Posterior cingulate gyrus (tissue), 11 donors: ENCODE measurements around the gene CACNA1C.
"Not testable (repeated sequence)": the region's sequence is repeated elsewhere in the genome, so short reads cannot be mapped to it uniquely, and the experiment has no call there.

Experiments
- DNase-seq, 10 donors: peaks; one replicate each; pipeline versions ENCODE4 v3.0.0 to v3.0.0-alpha.2; 2020 to 2021; ENCODE audit warnings: mixed read lengths in 3 of 10
- intact Hi-C: fragments of 100-400 bp; cut with DNase I; formaldehyde crosslinking; loops from one replicate; pipeline ENCODE4 v1.15.1; 2023

The CACNA1C gene

DNA sequence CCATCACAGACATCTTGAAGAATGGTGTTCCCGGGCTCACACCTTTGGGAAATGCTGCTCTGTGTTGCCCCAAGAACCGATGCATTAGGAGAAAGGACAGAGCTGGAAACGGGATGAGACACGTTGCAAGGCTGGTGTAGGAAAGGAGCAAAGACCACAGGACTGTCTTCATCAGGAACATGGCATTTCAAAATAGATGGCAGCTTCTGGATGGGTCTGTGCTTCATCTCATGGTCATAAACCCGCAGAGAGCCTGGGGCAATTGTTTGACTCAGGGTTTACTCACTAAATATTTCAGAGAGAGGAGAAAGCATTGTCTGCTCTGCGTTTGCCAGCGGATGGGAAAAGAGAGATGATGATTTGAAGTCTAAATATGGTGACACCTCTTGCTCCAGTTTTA lies 76.3 kb downstream of the CACNA1C start:
- peak in 1 of 10 donors; percentile 14 for DNase-seq
- intact Hi-C loops, result no loop called here

DNA sequence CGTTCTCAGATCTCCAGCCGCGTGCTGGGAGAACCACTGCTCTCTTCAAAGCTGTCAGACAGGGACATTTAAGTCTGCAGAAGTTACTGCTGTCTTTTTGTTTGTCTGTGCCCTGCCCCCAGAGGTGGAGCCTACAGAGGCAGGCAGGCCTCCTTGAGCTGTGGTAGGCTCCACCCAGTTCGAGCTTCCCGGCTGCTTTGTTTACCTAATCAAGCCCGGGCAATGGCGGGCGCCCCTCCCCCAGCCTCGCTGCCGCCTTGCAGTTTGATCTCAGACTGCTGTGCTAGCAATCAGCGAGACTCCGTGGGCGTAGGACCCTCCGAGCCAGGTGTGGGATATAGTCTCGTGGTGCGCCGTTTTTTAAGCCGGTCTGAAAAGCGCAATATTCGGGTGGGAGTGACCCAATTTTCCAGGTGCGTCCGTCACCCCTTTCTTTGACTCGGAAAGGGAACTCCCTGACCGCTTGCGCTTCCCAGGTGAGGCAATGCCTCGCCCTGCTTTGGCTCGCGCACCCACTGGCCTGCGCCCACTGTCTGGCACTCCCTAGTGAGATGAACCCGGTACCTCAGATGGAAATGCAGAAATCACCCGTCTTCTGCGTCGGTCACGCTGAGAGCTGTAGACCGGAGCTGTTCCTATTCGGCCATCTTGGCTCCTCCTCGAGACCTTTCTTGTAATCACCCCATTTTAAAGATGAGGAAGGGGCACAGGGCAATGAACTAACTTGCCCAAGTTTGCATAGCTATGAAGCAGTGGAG lies 83.1 kb downstream of the CACNA1C start:
- intact Hi-C loops, DNase-seq: not testable (repeated sequence)

- intact Hi-C loops, result no loop called here
- no peak for DNase-seq
Measured at GRCh38 chr12:2136901-2137300, 84.1 kb downstream of the CACNA1C start.

DNA sequence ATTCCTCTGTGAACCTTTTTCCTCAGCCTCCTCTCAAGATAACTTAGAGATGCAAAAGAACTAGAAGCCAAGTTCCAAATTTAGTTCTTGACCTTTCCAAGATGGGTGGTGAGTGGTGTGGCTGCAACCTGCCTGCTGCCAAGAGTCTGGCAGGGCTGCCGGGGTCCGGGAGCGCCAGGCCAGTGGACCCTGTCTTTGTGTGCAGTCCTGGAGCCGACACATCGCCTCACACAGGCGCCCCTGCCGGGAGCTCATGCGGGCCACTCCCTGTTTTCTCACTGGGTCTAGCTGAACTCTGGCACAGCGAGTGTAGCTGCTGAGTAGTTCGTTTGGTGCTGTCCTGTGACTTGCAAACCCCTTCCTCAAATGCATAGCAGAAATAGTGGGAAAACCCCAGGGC lies 84.9 kb downstream of the CACNA1C start:
- intact Hi-C loops, result no loop called here
- no peak for DNase-seq

GRCh38 chr12:2138294-2138693 lies 85.5 kb downstream of the CACNA1C start:
- no peak for DNase-seq
- intact Hi-C loops, result no loop called here

DNA sequence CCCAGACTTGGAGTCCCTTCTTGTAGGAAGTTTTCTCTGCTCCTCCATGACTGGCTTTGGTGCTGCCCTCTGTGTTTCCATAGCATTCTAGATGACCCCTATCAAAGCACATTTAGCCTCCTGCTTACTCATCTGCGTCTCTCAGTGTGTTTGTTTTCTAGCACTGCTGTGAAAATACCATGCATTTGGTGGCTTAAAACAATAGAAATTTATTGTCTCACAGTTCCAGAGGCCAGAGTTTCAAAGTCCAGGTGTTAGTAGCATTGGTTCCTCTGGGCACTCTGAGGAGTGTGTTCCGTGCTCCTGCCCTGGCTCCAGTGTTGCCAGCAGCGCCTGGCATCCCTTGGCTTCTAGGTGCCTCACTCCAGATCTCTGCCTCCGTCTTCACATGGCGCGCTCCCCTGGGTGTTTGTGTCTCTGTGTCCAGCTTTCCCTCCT lies 86.1 kb downstream of the CACNA1C start:
- DNase-seq, result no peak

DNA sequence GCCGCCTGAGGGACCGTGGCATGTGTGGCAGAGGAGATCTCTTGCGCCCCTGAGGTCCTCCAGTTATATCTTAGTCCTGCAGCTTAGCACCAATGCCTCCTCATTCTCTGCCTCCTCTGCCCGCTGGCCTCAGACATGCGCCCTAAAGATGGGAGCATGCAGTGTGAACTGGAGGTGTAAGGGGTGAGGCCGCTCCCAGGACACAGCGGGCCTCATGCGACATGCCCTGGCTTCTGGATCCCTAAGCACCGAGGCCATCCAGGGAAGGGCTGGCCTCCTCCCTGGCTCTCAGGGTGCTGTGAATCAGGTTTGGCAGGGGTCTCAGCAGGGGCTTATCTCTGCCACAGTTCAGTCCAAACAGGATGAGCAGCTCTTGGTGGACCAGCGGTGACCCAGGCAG lies 86.9 kb downstream of the CACNA1C start:
- DNase-seq, result no peak
- intact Hi-C loops, result no loop called here

More for the DNA sequence above, 86.1 kb downstream of the CACNA1C start:
- intact Hi-C loops, result no loop called here

DNA sequence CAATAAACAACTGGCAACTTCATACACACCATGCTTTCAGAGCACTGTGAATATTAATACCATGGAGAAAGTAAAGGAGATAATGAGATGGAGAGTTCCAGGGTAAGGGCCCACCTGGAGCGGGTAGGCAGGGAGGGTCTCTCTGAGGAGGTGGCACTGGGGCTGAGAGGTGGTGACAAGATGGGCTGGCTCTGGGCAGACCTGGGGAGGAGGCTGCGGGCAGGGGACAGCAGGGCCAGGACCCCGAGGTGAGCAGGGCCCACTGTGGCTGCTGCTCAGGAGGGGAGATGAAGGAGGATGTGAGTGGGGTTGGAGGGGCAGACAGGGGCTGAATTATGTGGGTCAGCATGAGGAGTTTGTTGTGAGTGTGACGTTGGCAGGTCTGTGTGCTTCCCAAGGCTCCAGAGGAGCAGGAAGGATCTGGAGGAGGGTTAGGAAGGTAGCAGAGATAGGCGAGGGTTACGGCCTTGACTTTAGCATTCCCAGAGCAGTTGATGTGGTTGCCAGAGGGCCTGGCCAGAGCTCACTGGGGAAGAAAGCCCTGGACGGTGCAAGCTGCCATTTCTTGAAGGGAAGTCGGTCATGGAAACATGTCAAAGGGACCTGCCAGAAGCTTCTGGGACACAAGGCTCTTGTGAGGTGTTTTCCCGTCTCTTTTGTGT lies 88.2 kb downstream of the CACNA1C start:
- DNase-seq, result no peak
- intact Hi-C loops, result no loop called here

GRCh38 chr12:2142068-2142467 lies 89.3 kb downstream of the CACNA1C start:
- DNase-seq, result no peak
- intact Hi-C loops, result no loop called here

DNA sequence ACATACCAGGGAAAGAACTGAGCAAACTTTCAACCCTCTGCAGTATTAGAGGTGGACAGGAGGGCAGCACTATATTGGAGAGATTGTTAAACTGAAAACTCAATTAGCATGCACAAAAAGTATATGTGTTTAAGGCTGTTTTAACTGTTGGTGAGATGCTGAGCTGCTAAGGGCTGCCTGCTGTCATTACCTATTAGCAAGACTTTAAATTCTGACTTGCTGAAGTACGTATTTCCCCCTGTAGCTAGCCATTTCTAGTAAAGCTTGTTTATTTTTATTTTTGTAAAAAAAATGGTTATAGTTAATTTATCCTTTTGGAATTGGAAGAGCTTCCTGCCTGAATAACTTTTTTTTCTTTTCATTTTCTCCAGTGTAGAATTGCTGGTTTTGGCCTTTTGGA lies 92.2 kb downstream of the CACNA1C start:
- intact Hi-C loops, result no loop called here
- no peak for DNase-seq

DNA sequence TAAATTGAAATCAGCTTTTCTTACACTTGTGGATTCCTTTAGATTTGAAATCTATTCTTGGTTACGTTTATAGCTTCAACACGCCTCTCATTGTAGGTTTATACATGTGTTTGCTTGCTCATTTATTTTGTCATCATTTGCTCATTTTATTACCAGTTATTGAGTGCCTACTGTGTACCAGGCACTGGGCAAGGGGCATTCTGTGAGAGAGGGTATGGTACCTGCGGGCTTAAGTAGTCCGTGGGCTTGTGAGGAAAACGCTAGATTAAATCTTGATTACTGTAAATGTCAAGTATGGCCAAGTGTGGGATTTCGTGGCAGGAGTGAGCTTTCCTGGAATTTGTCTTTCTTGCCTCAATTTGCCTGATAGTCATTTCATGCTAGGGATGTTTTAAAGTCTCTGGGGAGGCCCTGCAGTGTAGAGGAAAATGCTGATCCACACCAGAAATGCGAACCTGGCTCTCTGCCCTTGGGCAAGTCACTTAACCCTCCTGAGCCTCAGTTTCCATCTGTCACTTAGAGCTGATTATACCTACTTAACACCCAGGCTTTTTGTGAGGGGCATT lies 92.7 kb downstream of the CACNA1C start:
- intact Hi-C loops, result no loop called here
- no peak for DNase-seq

DNA sequence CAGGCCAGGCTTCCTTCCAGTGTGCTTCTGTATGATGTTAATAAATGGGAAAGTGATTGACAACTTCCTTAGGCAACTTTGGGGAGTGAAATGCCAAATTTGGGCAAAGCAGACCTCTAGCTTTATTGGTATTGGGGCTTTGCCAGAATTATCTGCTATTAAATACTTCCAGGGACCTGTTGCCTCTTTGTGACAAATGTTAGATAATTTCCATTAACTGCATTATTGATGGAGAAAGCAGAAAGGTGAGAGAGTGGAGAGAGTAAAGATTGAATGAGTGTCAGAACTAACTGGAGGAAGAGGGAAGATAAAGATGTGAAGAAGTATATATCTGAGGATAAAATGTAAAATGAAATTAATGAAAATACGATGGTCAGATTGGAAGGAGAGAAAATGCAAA lies 94.5 kb downstream of the CACNA1C start:
- DNase-seq, result no peak
- intact Hi-C loops, result no loop called here

DNA sequence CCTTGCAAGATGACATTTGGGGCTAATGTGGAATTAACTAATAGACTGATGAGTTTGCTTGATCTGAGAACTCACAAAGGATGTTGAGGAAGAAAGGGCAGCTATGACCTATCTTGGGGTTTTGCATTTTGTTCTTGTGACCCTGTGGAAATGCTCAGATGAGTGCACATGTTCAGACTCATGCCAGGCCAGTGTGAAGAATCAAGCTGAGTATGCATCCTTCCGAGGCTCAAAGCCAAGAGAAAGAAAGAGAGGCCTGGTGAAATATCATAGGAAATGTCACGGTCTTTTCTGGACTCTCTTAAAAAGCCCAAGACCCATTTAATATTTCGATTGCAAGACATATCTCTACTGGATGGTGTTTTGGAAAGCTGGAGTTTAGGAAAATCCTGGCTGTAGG lies 96.3 kb downstream of the CACNA1C start:
- no peak for DNase-seq
- intact Hi-C loops, result no loop called here

- intact Hi-C loops, result loop anchor here (10.0 kb wide), 1 partner anchor 96 kb away; the partner anchor contains the start of gene CACNA1C
- no peak for DNase-seq
Measured at GRCh38 chr12:2150833-2151232, 98.0 kb downstream of the CACNA1C start.

DNA sequence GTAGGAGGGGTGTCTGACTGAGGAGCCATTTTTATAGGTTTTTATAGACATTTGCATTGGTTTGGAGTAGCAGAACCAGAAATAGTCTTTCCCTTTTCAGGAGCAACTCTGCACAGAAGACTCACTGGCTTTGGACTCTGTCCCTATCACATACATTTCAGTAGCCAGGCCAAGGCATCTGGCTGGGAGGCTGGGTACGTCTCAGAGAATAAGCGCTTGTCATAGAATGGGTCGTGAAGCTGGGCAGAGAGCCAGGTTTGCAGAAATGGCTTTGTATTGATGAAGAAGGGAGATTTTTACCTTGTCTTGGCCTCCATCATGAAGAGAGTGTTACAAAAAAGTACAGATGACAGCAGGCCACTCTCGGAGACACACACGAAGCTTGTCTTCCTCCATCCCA lies 98.6 kb downstream of the CACNA1C start:
- intact Hi-C loops, result loop anchor here (10.0 kb wide), 1 partner anchor 97 kb away; the partner anchor contains the start of gene CACNA1C
- DNase-seq, result no peak

DNA sequence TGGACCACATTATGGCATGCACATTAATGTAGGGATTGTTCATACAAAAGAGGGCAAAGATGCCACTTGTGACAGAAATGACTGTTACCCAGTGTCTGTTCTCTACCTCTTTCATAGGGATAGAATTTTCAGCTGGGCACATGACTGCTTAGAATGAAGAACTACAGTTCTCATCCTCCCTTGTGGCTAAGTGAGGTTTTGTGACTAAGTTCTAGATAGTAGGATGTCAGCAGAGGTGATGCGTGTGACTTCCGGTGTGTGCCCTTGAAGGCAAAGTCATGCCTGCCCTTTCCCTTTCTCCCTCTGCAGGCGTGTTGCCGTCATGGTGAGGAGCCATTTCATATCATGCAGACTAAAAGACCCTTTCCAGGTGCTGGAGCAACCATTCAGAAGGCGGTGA lies 99.3 kb downstream of the CACNA1C start:
- DNase-seq, result no peak
- intact Hi-C loops, result loop anchor here (10.0 kb wide), 1 partner anchor 97 kb away; the partner anchor contains the start of gene CACNA1C

GRCh38 chr12:2154050-2154449 lies 101.3 kb downstream of the CACNA1C start:
- intact Hi-C loops, result loop anchor here (10.0 kb wide), 1 partner anchor 99 kb away; the partner anchor contains the start of gene CACNA1C
- DNase-seq, result peak in 1 of 10 donors; percentile 88

DNA sequence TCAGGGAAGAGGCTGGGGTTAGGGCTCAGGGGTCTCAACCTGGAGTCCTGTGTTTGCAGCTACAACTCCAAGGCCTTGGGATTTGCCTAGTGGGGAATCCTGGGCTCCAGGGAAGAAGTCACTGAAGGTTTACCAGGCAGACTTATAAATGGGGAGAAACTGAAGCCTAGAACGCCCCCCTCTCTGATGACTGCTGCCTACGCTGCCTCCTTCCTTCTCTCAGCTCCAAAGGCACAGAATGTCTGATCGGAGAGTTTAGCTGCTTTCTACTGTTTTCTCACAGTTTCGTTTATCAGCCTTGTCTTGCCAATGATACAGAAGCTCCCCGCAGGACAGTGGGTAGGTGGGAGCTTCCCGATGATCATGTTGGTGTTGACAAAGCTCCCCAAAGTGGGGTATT lies 101.7 kb downstream of the CACNA1C start:
- no peak for DNase-seq
- intact Hi-C loops, result loop anchor here (10.0 kb wide), 1 partner anchor 100 kb away; the partner anchor contains the start of gene CACNA1C

DNA sequence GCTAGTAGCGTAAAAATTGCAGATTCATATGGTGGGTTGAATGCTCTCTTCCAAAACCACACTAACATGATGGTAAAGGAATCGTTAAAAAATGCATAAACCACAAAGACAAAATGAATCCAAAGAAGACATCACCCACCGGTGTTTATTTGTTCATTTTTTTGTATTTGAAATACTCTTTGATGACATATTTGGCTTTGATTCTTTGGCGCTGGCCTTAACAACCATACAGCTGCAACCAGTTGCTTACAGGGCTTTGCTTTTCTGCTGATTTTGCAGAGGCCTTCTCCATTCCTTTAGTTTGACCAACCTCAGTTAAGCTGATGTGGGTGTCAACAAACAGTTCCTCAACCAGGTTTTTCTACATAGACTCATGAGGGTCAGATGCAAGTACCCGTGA lies 103.5 kb downstream of the CACNA1C start:
- DNase-seq, result no peak
- intact Hi-C loops, result loop anchor here (10.0 kb wide), 1 partner anchor 102 kb away; the partner anchor contains the start of gene CACNA1C

DNA sequence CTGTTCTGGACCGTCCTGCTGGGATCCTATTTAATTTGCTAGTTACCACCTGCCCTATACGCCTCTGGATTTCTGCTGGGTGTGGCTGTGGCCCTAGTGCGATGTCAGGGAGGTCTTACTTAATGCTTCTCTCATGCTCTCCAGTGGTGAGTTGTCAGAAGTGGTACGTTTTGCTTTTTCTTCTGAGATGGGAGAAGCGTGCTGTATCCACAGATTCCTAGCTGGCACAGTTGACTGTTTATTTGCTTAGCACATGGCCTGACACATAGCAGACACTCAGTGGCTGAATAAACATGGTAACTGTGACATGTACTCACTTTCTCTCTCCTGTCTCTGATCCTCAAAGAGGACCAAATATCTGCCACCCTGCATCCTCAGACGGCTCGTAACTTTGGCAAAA lies 107.3 kb downstream of the CACNA1C start:
- DNase-seq, result no peak
- intact Hi-C loops, result no loop called here

GRCh38 chr12:2161473-2161872 lies 108.7 kb downstream of the CACNA1C start:
- DNase-seq, result peak in 3 of 10 donors; percentile 47 to 81 (median 58)
- intact Hi-C loops, result no loop called here
